SJSA1 (cell line): ENCODE data around the gene CDKL5. TPM values are rescaled to one million over a fixed set of nuclear protein-coding genes. Genes with fewer than 3 reads are reported as not detected.

Source experiments
- DNase-seq, 2 experiments: peaks; one replicate each; pipeline ENCODE4 v3.0.0-alpha.2; 2015 to 2020; ENCODE audit warnings: low spot score in 2 of 2, low read depth in 1 of 2
- H3K27ac ChIP-seq: fragments of 250-450 bp; sonication (Bioruptor Pico); 2 replicates; pipeline ENCODE4 v1.5.1; 2020; ENCODE audit warnings: mild to moderate bottlenecking, moderate library complexity
- H3K27me3 ChIP-seq: fragments of 250-450 bp; sonication (Bioruptor Pico); replicated peaks from 2 replicates; pipeline ENCODE4 v1.5.1; 2020; ENCODE audit warnings: mild to moderate bottlenecking, moderate library complexity
- H3K36me3 ChIP-seq: fragments of 250-450 bp; sonication (Bioruptor Pico); 2 replicates; pipeline ENCODE4 v1.5.1; 2020; ENCODE audit warnings: mild to moderate bottlenecking
- H3K4me1 ChIP-seq: fragments of 250-450 bp; sonication (Bioruptor Pico); replicated peaks from 2 replicates; pipeline ENCODE4 v1.6.1; 2021; ENCODE audit warnings: mild to moderate bottlenecking
- H3K4me3 ChIP-seq: fragments of 250-450 bp; sonication (Bioruptor Pico); 2 replicates; pipeline ENCODE4 v1.5.1; 2020; ENCODE audit warnings: mild to moderate bottlenecking
- H3K9me3 ChIP-seq: fragments of 250-450 bp; sonication (Bioruptor Pico); replicated peaks from 2 replicates; pipeline ENCODE4 v1.5.1; 2020; ENCODE audit warnings: mild to moderate bottlenecking
- total RNA-seq: library from RNA; depleted of rRNA; stranded (reverse); fragments of >200 nt; shearing (Covaris generic); gene quantifications from 2 replicates; pipeline ENCODE4 v1.2.3, GENCODE V29; 2014; rRNA removed

Gene CDKL5
- total RNA-seq, 1 experiment from 2014 or later = 5.1 TPM

DNA sequence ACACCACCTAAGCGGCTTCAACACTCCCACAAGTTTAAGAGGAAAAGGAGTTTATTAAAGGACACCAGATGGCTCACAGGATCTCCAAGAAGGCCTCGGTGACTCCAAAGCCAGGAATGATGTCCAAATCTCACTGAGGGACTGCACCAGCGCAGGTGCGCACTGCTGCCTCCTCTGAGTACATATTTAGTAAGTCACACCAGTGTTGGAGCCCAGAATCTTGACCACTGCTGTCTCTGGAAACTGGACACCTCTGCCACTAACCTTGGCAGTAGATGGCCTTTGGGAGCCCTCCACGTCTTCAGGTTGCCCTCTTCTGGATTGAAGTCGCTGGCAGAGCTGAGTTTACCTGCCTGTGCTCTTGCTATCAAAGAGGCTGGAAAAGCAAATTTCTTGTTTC, 256.6 kb downstream of the CDKL5 start:
- no peaks in the 10 kb centered on the region for H3K4me1 ChIP-seq
- no peak overlapping the region for H3K4me3 ChIP-seq
- no peaks in the 10 kb centered on the region for H3K9me3 ChIP-seq
- H3K27me3 ChIP-seq = no peaks in the 10 kb centered on the region
- no peak overlapping the region for H3K27ac ChIP-seq
- no peaks in the 10 kb centered on the region for H3K36me3 ChIP-seq
- no peak for DNase-seq

DNA sequence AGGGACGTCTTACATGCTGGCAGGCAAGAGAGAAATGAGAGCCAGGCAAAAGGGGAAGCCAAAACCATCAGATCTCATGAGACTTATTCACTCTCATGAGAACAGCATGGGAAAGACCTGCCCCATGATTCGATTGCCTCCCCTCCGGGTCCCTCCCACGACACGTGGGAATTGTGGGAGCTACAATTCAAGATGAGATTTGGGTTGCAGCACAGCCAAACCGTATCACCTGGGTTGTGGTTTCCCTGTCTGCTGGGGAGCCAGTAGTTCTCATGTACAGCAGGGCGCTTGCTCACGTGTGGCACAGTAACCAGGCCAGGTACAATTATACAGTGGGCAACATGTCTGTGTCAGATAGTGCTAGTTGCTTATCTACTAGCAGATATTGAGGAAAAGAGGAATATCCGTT, 257.6 kb downstream of the CDKL5 start:
- Histone ChIP-seq H3K27ac (no peak overlapping the region), H3K4me1 (no peaks in the 10 kb centered on the region), H3K4me3 (no peak overlapping the region), H3K36me3 (no peaks in the 10 kb centered on the region), H3K27me3 (no peaks in the 10 kb centered on the region), H3K9me3 (no peaks in the 10 kb centered on the region)
- DNase-seq = no peak

GRCh38 chrX:18687856-18688495, 262.6 kb downstream of the CDKL5 start:
- no peaks in the 10 kb centered on the region for H3K36me3 ChIP-seq
- H3K27ac ChIP-seq = no peak overlapping the region
- no peak for DNase-seq
- H3K27me3 ChIP-seq = no peaks in the 10 kb centered on the region
- H3K9me3 ChIP-seq = no peaks in the 10 kb centered on the region
- H3K4me1 ChIP-seq = no peaks in the 10 kb centered on the region
- H3K4me3 ChIP-seq = no peak overlapping the region

DNA sequence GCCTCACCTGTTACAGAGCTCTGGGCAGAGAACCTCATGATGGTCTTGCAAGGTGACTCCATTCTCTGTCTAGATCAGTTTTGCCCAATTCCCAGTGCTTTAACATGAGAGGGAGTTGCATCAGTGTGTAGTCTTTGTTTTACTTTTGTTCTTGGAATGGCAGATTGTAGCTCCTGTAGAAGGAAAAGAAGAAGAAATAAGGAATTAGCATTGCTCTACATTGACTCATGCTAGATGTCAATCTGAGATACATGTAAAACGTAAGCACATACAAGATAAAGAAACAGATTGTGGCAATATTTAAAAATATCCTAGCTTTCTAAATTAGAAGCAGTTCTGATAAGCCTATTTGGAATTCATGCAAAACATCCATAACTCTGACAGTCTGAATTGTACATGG, 266.0 kb downstream of the CDKL5 start:
- no peak overlapping the region for H3K27ac ChIP-seq

DNA sequence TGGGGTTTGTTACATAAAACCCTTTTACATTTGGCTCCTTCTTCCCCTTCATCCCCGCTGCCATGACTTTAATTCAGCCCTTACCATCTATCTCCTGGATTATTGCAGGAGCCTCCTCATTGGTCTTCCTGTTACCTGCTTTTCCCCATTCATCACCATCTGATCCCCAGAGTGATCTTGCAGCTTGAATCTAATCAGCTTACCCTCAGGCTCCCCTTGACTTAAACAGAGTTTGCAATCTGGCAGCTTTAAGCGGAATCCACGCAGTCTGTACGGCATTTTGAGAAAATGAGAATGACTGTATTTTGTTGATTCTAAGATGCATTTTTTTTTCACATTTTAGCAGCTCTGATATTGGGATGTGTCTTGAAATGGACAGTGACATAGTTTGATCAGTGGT, 267.1 kb downstream of the CDKL5 start:
- H3K36me3 ChIP-seq = no peaks in the 10 kb centered on the region
- H3K4me1 ChIP-seq = no peaks in the 10 kb centered on the region
- H3K27ac ChIP-seq = no peak overlapping the region
- H3K27me3 ChIP-seq = no peaks in the 10 kb centered on the region
- H3K4me3 ChIP-seq = no peak overlapping the region
- H3K9me3 ChIP-seq = no peaks in the 10 kb centered on the region
- DNase-seq = no peak

More for the DNA sequence above, 266.0 kb downstream of the CDKL5 start:
- H3K36me3 ChIP-seq = no peaks in the 10 kb centered on the region
- no peaks in the 10 kb centered on the region for H3K27me3 ChIP-seq
- no peak for DNase-seq
- no peaks in the 10 kb centered on the region for H3K9me3 ChIP-seq
- H3K4me3 ChIP-seq = no peak overlapping the region
- H3K4me1 ChIP-seq = no peaks in the 10 kb centered on the region

- H3K36me3 ChIP-seq = no peaks in the 10 kb centered on the region
Measured at GRCh38 chrX:18696653-18697052, 271.2 kb downstream of the CDKL5 start.

DNA sequence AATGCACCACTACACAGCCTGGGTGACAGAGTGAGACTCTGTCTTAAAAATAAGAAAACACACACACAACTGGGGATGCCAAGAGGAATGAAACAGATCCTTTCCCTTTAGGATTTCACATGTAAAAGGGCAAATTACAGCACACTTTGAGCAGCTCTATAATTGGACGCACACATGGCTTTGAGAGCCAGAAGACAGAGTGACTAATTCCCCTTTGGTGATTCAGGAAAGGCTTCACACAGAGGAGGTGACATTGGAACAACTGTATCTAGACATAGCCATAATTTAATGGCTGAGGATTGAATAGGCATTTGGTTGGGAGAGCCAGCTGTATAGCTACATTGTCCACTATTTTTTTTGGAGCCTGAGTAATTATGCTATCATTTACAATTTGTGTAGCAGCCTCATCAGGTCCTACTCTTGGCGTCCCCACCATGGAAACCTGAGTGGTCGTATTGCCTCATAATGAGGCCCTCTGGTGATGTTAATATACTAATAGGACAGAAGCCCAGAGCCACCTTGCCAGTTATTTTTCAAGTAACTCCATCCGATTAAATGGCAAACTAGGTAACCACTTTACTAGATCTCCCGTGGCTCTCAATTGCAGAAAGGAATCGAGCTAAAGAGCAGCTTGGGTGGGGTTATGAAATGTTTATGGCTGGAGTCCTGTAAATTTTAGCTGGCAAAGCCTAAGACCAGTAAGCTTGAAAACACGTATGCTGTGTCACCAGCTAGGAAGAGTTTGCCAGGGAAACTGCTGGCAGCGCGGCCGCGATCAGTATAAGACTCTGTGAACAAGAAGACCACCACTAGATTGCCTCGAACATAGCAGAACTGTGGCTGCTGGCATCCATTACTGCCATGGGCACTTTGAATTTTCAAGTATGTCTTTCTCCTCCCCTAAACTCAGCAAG, 273.6 kb downstream of the CDKL5 start:
- H3K36me3 ChIP-seq = no peaks in the 10 kb centered on the region
- no peak for DNase-seq
- H3K9me3 ChIP-seq = no peaks in the 10 kb centered on the region
- H3K4me1 ChIP-seq = peaks cover 8% of the 10 kb centered on the region
- H3K27me3 ChIP-seq = no peaks in the 10 kb centered on the region
- no peak overlapping the region for H3K4me3 ChIP-seq
- H3K27ac ChIP-seq = no peak overlapping the region

More at GRCh38 chrX:18696653-18697052, 271.2 kb downstream of the CDKL5 start:
- Histone ChIP-seq H3K27me3 (no peaks in the 10 kb centered on the region), H3K9me3 (no peaks in the 10 kb centered on the region), H3K4me3 (no peak overlapping the region), H3K27ac (no peak overlapping the region), H3K4me1 (no peaks in the 10 kb centered on the region)
- DNase-seq = no peak

GRCh38 chrX:18701621-18702361, 276.4 kb downstream of the CDKL5 start:
- peak; percentile 11 to 49 for DNase-seq
- no peaks in the 10 kb centered on the region for H3K9me3 ChIP-seq
- H3K36me3 ChIP-seq = no peaks in the 10 kb centered on the region
- no peaks in the 10 kb centered on the region for H3K27me3 ChIP-seq
- H3K27ac ChIP-seq = no peak overlapping the region
- peaks cover 8% of the 10 kb centered on the region for H3K4me1 ChIP-seq
- no peak overlapping the region for H3K4me3 ChIP-seq

DNA sequence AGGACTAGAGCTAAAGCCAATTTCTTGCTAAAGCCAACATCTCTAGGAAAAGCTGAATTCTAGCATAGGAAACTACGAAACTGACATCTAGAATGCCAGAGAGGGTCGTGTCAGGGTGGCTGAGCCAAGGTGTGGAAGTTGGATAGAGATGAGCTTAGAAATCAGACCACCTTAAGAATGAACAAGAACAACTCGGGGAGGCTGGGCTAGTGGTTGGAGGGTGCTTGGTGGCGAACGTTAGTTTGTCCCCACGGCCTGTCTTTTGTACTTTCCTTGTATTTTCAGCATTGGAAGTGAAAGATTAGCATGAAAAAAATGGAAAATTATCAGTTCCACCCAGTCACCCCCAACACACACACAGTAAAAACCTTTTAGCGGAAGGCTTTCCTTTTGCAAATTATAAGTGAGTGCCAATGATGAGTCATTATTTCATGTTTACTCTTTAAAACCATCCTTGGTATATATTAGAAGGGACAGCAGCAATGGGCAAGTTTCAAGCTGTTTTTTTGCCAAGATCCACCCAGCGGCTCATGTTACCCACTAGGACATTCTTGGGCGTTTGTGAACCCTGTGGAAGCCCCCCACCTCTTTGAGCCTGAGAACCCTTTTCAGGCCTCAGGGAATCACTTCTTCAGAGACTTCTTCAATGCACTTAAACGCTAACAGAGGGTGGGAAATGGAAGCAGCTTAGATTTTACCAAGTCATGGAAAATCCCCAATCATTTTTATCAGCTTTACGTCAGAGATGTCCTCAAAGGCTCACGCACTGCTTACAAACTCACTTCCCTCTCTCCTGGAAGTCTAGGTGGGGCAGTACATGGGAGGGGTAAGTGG, 277.2 kb downstream of the CDKL5 start:
- no peaks in the 10 kb centered on the region for H3K27me3 ChIP-seq
- no peaks in the 10 kb centered on the region for H3K9me3 ChIP-seq
- H3K27ac ChIP-seq = no peak overlapping the region
- H3K4me3 ChIP-seq = no peak overlapping the region
- no peaks in the 10 kb centered on the region for H3K36me3 ChIP-seq
- peaks cover 8% of the 10 kb centered on the region for H3K4me1 ChIP-seq
- peak in 1 of 2 experiments; percentile 32 for DNase-seq

Other genes starting within 250 kb of the CDKL5 start
- gene BEND2, start 204.7 kb upstream of the CDKL5 start, total RNA-seq = not detected in 2 replicates
- gene SCML2, start 70.9 kb upstream of the CDKL5 start, total RNA-seq = 4.4 and 10.7 TPM in 2 replicates
- gene RS1, start 246.5 kb downstream of the CDKL5 start, total RNA-seq = 0.05 TPM in 1 of 2 replicates, not detected in the other